GM18520 (cell line): ENCODE data around the gene KCTD4.
"Not testable (repeated sequence)": the region's sequence is repeated elsewhere in the genome, so short reads cannot be mapped to it uniquely, and the experiment has no call there.

Experiments
- ATAC-seq: cut with Tn5 transposase; IDR thresholded peaks from one replicate; pipeline ENCODE4 v1.9.1; 2021; ENCODE audit not compliant: unreplicated experiment

The KCTD4 gene

DNA sequence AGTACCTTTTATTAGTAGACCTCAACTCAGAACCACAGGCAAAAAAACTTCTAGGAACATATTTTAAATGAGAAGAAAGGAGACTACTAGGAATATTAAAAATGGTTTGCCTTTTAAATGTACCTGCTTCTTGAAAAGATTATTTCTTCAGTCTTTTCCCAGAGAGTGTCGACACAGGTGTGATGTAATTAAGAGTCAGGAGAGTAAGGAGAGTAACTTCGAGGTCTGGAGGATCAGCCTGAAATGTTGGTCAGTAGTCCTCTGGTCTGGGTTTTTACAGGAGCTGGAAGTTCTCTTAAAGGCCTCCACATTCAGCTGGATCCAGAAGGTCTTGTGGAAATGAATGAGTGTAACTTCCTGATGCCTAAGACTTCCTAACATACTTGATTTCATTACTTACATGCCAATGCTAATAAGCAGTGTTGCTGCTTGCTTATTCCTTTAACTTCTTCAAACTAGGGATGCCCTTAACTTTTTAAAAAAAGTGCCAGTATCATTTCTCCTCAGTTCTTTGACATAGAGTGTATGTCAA lies at the start of gene KCTD4:
Gene KCTD4, minus strand, starts transcription at position 345 of the 532 bp plus-strand sequence. CDS start 6,478 bp downstream, outside the sequence.
- ATAC-seq, result no peak

DNA sequence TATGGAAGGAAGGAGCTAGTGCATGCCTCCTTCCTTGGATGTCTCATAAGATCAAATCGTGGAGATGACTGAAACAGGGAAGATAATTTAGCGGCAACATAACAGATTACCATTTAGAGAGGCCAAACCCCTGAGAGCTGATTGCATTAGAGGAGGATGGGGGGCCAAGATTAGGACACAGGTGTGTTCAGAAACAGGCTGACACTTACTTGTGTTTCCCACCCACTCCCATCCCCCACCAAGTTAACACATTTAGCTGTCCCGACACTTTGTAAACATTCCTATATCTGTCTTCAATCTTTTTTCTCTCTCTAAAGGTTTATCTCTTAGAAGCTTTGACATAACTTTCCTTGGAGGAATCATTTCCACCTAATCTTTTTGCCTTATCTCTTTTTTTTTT lies 48.8 kb upstream of the KCTD4 start:
- no peak for ATAC-seq

DNA sequence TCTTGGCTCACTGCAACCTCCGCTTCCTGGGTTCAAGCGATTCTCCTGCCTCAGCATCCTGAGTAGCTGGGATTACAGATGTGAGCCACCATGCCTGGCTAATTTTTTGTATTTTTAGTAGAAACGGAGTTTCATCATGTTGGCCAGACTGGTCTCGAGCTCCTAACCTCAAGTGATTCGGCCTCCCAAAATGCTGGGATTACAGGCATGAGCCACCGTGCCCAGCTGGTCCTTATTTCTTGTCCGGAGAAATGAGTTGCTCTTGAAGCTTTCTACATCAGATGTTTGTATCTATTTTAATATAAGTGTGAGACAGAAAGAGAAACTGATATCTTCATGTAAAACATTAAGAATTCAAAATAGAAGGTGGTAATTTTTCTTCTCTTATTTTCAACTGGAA lies 43.9 kb upstream of the KCTD4 start:
- ATAC-seq, result not testable (repeated sequence)

DNA sequence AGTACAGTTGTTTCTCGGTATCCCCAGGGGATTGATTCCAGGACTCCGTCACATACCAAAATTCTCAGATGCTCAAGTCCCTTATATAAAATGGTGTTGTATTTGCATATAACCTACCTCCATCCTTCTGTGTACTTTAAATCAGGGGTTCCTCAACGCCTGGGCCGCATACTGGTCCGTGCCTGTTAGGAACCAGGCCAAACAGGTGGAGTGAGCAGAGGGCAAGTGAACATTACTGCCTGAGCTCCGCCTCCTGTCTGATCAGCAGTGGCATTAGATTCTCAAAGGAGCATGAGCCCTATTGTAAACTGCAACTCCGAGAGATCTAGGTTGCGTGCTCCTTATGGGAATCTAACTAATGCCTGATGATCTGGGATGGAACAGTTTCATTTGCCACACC lies 42.2 kb upstream of the KCTD4 start:
- ATAC-seq, result no peak

DNA sequence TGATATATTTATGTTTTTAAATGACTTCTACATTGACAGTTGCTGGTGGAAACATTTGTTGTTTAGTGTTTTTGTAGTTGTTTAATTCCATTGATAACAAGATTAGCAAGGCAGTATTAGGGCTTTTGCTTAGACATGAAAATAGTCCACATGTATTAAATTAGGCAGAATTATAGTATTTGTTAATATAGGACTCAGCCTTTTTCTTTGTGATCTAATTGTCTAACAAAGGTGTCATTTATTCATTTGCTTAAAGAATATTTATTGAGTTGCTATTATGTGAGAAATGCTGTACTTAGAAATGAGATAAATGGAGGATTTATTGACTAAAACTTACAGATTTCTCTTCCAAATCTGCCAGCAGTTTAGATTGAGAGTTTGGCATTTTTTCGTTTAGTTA lies 41.7 kb upstream of the KCTD4 start:
- no peak for ATAC-seq

DNA sequence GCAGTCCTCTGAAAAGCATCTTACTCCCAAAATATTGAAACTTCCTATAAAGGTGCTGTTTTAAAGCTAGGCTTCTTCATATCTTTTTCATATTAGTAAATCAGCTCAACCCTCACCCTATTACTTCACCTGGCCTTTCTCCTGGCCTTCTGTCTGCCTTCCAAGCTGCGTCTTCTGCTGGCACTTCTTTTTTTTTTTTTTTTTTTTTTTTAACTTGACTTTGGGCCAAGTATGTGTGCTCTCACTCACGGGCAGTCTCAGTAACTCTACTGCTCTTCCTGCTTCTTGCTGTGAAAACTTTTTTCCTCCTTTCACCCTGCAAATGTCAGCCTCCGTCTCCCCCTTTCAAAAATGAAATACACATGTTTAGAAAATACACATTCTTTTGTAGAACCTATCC lies 41.2 kb upstream of the KCTD4 start:
- no peak for ATAC-seq

DNA sequence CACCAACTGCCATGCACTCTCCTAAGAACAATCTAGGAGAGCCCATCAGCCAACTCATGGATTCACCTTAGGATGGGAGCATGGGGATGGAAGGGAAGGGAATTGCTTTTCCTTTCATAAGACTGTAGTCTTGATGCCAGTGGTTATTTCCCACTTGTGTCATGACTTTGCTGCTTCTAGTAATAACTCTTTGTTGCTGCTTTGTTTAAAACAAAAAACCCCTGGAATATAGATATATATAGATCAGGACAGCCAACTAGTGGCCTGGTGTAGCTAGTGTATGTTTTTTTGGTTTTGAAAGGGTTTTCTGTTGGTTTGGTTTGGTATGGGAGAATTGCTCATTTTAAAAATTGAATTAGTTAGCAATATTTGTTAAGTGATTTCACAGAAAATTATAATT lies 39.3 kb upstream of the KCTD4 start:
- no peak for ATAC-seq

DNA sequence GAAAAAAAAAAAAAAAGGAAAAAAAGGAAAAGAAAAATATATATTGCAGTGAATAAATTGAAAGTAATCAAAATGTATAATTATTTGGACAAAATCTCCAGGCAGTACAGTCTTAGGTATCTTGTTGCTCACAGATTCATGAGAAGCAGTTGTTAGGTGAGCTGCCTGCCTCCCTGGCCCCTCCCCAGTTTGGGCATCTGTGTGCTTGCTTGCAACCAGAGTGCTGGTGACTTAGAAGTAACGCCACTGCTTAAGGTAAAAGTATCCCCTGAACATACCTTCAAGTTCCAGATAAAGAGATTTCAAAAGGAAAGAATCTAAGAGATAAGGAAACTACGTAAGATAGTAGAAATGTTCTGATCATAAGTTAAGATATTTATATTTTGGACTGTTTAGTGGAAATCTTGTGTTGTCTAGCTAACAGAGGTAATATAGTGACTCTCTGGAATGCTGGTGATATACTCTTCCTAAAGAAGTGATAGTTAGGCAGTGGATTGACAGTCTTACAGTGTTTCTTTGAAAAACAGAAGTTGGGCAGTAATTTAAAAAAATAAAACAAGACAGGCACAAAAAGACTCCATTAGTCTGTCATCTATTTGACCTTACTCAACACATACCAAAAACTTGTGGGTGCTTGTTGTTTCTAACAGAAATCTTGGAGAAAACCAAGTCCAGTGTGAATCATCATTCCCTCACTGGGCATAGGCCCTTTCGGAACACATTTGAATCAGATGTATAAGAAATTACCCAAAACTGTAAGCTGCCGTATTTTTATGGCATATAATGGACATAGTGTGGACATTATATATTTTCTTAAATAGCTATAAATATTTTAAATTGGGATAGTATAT lies 38.3 kb upstream of the KCTD4 start:
- ATAC-seq, result no peak

DNA sequence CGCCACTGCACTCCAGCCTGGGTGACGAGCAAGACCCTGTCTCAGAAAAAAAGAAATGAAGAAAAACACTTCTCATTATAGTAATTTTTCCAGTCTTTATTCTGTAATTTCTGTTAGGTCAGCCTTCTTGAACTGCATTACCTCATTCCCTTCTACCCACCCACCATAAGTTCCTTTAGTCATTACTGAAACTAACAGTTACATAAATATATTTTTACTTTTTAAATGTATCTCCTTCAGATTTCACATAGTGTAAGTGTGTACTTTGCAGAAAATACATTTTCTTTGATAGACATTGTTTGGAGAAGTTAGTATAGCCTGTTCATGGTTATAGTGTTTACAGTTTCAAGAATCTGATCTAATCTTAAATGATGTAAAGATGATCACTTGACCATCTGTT lies 31.7 kb upstream of the KCTD4 start:
- no peak for ATAC-seq

DNA sequence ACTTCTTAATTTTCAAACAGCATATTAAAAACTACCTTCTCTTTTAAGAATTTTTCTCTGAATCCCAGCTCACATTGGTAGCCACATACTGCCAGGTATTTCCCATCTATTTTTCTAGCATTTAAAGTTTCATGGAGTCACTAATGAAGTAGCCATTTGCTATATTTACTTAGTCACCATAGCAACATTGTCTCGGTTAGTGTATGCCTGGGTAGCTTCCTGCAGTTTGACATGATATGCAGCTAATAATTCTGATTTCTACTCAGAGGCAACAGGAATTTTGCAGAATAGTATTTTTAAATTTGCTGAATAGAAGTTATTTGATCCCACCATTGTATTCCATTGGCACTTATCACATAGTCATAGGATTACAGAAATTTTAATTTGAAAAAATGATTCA lies 30.9 kb upstream of the KCTD4 start:
- ATAC-seq, result no peak

DNA sequence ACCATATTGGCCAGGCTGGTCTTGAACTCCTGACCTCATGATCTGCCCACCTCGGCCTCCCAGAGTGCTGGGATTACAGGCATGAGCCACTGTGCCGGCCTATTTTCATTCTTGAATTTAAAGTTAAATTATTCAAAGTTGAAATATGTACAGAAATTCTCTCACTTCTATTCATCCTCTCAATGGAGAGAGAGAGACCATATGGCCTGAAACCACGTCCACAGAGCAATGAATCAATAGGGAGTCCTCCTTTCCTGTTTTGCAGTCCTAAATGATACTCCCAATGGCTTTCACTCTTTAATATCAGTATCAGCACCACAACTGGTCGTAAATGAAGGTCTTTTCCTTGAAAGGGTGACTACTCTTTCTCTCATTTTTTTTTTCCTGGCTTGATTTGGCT lies 30.5 kb upstream of the KCTD4 start:
- no peak for ATAC-seq

DNA sequence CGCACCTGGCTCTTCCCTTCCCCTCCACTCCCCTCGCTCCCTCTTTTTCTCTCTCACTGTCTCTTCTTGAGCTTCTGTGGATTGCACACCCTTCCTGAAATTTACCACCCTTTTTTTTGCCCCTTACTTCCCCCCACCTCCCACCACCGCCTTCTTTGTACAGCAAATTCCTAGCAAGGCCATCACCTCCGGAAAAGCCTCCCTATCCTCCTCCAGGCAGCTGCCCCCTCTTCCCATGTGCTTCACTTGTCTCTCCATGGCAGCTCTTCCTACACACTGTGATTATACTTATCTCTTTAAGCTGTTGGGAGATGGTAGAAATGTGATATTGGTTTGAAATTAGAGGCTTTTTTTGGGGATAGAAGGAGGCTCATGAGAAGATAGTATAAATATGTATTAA lies 28.3 kb upstream of the KCTD4 start:
- ATAC-seq, result no peak

DNA sequence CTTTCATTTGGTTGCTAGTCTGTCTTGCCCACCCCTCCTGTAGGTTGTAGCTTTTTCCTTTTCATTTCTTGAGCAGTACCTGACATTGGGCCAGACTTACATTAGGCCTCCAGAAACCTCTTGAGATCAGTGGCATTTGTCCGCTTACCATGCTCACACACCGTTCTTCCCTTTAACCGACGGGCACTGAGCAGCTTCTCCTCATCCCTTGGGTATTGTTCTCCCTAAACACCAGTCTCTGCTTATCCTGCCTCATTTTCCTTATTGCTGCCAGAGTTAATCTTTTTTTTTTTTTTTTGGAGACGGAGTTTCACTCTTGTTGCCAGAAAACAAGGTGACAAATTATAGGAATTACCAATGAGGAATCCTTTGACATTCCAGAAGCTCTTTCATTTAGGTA lies 27.2 kb upstream of the KCTD4 start:
- no peak for ATAC-seq

DNA sequence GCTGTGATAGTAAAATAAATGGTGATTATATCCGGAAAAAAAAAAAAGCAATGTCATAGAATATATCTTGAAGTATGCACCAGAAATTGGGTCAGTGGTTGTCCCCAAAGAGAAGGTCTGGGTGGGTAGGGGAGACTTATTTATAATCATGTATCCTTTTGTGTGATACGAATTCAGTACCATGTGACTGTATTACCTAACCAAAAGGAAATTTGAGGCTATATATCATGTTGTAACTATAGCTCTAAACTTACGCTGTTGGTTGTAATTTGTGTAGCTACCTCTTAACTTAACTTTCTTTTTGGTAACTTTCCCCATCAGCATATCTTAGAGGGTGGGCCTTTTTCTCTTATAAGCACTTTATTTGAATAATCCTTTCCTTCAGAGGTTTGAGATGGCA lies 25.2 kb upstream of the KCTD4 start:
- no peak for ATAC-seq

DNA sequence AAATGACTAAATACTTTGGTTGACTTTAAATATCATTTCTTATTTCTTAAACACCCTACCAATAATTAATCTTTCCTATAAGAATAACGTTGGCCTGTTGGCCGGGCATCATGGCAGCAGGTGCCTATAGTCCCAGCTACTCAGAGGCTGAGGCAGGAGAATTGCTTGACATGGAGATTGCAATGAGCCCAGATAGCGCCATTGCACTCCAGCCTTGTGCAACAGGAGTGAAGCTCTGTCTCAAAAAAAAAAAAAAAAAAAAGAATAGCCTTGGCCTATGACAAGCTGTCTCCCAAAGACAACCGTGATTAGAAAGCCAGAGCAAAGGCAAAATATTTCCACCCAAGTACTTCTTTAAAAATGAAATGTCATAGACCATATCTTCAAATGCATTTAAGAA lies 24.5 kb upstream of the KCTD4 start:
- ATAC-seq, result no peak

DNA sequence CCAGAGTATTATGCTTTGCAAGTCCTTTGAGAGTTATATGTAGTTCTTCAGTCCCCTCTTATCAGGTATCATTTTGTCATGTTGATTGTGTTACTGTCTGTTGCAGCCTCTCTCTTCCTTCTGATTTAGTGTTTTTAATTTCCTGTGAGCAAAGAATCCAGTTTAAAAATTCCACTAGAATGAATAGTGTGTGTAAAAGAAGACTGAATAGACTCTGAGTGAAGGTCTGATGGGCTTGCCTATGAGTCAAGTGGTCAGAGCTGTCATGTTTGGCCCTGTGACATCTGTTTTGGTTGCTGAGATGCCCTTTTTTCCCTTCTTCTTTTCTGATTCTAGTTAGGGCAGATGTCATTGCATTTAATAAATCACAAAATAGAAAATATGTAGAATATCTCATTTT lies 23.3 kb upstream of the KCTD4 start:
- ATAC-seq, result no peak

DNA sequence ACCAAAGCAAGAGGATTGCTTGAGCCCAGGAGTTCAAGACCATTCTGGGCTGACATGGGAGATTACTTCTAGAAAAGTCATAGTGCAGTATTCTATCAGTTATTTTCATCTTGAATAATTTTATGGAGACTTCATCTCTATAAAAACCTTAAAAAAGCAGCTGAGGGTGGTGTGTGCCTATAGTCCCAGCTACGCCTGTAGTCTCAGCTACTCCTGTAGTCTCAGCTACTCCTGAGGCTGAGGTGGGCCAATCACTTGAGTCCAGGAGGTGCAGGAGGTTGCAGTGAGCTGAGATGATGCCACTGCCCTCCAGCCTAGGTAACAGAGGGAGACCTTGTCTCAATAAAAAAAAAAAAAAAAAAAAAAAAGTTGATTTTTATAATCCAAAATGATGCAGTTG lies 22.1 kb upstream of the KCTD4 start:
- no peak for ATAC-seq

DNA sequence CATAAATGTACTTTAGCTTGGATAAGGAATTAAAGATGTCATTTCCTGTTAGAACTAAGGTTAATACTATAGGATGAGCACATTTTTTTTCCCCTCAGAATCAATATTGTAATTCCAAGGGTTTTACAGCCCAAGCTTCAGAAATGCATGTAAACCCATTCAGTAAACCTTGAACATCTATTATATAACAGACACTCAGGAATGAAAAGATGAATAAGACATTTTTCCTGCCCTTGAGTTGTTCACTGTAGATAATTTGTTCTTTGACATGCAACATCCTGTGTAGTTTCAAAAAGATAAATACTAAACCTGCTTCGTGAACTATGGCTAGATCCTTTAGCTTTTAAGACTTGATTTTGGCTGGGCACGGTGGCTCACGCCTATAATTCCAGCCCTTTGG lies 21.7 kb upstream of the KCTD4 start:
- no peak for ATAC-seq

DNA sequence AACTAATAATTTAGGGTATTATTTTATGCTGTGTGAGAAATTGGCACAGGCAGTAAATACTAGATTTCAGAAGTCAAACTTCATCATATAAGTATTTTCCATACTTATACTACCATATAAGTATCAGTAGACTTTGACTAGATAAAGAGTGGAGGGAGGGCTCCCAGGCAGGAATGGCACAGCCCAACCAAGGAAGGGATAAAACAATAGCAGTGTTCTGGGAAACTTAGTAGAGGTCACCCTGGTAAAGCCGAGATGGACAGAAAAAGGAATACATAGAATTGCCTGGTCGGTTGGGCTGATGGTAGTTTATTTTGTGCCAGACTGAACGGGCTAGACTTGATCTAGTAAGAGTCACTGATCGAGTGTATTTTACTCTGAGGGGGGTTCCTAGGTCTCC lies 19.6 kb upstream of the KCTD4 start:
- ATAC-seq, result no peak

DNA sequence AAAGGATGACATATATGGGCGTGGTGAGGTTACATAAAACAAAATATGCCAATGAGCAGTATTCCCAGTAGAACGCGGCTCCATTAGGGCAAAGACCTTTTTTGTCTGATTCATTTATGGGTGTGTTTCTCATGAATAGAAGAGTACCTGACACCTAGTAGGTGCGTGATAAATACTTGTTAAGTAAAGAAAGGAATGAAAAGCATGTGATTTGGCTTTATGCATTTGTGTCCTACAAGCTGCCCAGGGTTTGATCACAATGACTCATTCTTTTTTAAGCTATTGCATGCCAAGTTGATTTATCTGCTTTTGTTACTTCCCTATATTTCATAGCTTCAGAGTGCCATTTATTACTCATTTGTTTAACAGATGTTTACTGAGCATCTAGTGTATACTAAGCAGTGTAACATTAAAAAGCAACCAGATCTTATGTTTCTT lies 19.1 kb upstream of the KCTD4 start:
- no peak for ATAC-seq

DNA sequence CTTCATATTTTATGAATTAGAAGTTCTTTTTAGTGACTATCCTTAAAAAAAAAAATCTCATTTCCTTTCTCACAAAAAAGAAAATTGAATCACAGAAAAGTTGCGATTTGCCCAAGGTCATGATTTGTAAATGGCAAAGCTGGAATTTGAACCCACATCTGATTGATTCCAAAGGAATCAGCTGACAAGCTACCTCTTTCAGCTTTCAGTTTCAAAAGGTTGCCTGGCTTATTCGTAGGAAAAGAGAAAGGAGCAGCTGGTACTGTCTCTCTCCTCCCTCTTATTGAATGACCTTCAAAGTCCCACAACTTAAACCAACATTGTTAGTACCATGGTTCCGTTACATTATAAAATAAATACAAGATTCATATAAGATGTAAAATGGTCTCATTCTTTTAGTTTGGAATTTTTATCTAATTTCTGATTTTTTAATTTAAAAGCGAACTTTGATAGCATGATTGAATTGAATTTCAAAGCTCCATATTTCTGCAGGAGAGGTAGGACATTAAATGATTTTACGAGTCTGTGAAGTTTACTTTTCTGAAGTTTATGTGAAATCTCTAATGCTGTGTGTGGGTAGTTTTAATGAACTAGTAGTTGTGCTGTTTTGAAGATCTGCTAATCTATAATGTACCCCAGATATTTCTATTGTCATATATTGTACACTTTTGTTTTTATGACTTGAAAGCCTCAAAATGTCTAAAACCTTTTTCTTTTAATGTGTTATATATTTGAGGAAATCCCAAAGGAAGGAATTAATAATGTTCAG lies 18.5 kb upstream of the KCTD4 start:
- no peak for ATAC-seq

DNA sequence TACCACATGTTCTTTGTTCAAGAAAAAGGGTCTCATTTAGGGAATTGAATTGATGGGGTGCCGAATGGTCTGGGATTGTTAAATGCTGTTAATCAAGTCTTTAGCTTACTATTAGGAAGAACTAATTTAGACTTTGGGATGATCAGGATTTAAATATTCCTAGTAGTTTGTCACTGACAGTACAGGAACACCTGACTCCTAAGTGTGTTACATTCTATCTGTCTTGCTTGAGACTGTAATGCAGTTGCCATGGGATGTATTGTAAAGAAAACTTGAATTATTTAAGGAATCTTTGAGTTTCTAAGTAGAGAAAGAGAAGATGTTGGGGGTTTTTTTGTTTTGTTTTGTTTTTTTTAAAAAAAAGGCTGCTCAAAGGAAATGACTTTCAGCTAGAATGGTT lies 17.8 kb upstream of the KCTD4 start:
- no peak for ATAC-seq
